B cell (primary cell): ENCODE measurements around the gene KCNJ5. TPM values are rescaled to one million over a fixed set of nuclear protein-coding genes. Genes with fewer than 3 reads are reported as not detected.

Source experiments
- ATAC-seq: fragments of 200-7000 bp; cut with Tn5 transposase; one replicate; pipeline ENCODE4 v1.10.0; 2021; ENCODE audit warnings: low read depth, mild to moderate bottlenecking, moderate number of reproducible peaks, moderate library complexity
- CTCF ChIA-PET: fragments of 350-600 bp; sonication (Branson Sonifier 250); formaldehyde crosslinking; loops from one replicate; lab custom pipeline; 2021; ENCODE audit warnings: antibody characterized with exemption, inconsistent platforms; lab: Charles Lee
- POLR2A ChIA-PET: fragments of 350-600 bp; sonication (Branson Sonifier 250); formaldehyde crosslinking; loops from one replicate; lab custom pipeline; 2021; ENCODE audit warnings: antibody characterized with exemption; lab: Charles Lee
- DNase-seq: peaks from one replicate; pipeline ENCODE4 v3.0.0; 2013
- H2AFZ ChIP-seq: 2 replicates; pipeline ENCODE4 v1.6.1; 2012; ENCODE audit warnings: mild to moderate bottlenecking, low read depth, low read length; ENCODE audit not compliant: insufficient read depth, poor library complexity, severe bottlenecking
- H3K27ac ChIP-seq, 2 donors: 1 replicate in 1 of 2; 2 replicates in 1 of 2; pipeline ENCODE4 v1.5.1; 2012 to 2013; ENCODE audit warnings: low read length in 2 of 2, mild to moderate bottlenecking in 2 of 2, moderate library complexity in 1 of 2
- H3K27me3 ChIP-seq, 4 experiments: fragments of 200-600 bp in 1 of 4; sonication (generic) in 1 of 4; replicated peaks in 1 of 4; 1 replicate in 2 of 4; 2 replicates in 2 of 4; pipeline versions ENCODE4 v1.6.1 to v1.7.0; 2013 to 2016; ENCODE audit warnings: low read length in 3 of 4, mild to moderate bottlenecking in 2 of 4, mixed read lengths in 1 of 4, moderate library complexity in 1 of 4; ENCODE audit not compliant: insufficient read depth in 4 of 4, control insufficient read depth in 3 of 4; ENCODE audit errors: control extremely low read depth in 1 of 4
- H3K36me3 ChIP-seq, 2 experiments: replicated peaks in 1 of 2; 1 replicate in 1 of 2; 2 replicates in 1 of 2; pipeline versions ENCODE4 v1.6.1 to v1.7.1; 2013; ENCODE audit warnings: low read length in 1 of 2; ENCODE audit not compliant: insufficient read depth in 2 of 2, control insufficient read depth in 1 of 2; ENCODE audit errors: control extremely low read depth in 1 of 2, extremely low read depth in 1 of 2
- H3K4me1 ChIP-seq, 2 donors: fragments of 200-600 bp in 1 of 2; sonication (generic) in 1 of 2; 1 replicate in 1 of 2; 2 replicates in 1 of 2; pipeline versions ENCODE4 v1.5.1 to v1.6.1; 2013 to 2017; ENCODE audit warnings: low read length in 2 of 2; ENCODE audit not compliant: control insufficient read depth in 2 of 2, insufficient read depth in 2 of 2
- H3K4me2 ChIP-seq: replicated peaks from 2 replicates; pipeline ENCODE3; 2012; ENCODE audit warnings: mild to moderate bottlenecking, low read depth, low read length; ENCODE audit not compliant: poor library complexity, severe bottlenecking
- H3K4me3 ChIP-seq, 5 experiments: fragments of 200-600 bp in 1 of 5; sonication (generic) in 1 of 5; 1 replicate in 3 of 5; 2 replicates in 2 of 5; pipeline versions ENCODE4 v1.5.1 to v1.7.0; 2011 to 2016; ENCODE audit warnings: low read length in 4 of 5, mild to moderate bottlenecking in 4 of 5, low read depth in 2 of 5, control low read depth in 1 of 5, moderate library complexity in 1 of 5; ENCODE audit not compliant: insufficient read depth in 1 of 5; ENCODE audit errors: control extremely low read depth in 1 of 5, extremely low read depth in 1 of 5
- H3K79me2 ChIP-seq: fragments of 200-600 bp; sonication (generic); one replicate; pipeline ENCODE4 v1.6.0; 2016; ENCODE audit warnings: low read length; ENCODE audit not compliant: control insufficient read depth, insufficient read depth
- H3K9ac ChIP-seq: fragments of 200-600 bp; sonication (generic); 2 replicates; pipeline ENCODE4 v1.6.1; 2017; ENCODE audit warnings: mild to moderate bottlenecking, low read length, moderate library complexity
- H3K9me3 ChIP-seq, 3 donors: one replicate each; pipeline versions ENCODE4 v1.6.1 to v1.7.1; 2013; ENCODE audit warnings: low read length in 2 of 3; ENCODE audit not compliant: control insufficient read depth in 2 of 3, insufficient read depth in 1 of 3; ENCODE audit errors: control extremely low read depth in 1 of 3
- H4K20me1 ChIP-seq: 2 replicates; pipeline ENCODE4 v1.6.0; 2012; ENCODE audit warnings: mild to moderate bottlenecking, low read length; ENCODE audit not compliant: insufficient read depth, control insufficient read depth, poor library complexity, severe bottlenecking
- H3K27ac Mint-ChIP-seq: one replicate; pipeline ENCODE4 v1.8.0; 2021; ENCODE audit warnings: mixed read lengths
- H3K27me3 Mint-ChIP-seq: one replicate; pipeline ENCODE4 v1.8.0; 2021; ENCODE audit warnings: mixed read lengths
- H3K4me1 Mint-ChIP-seq: one replicate; pipeline ENCODE4 v1.8.0; 2021; ENCODE audit warnings: mixed read lengths
- H3K4me3 Mint-ChIP-seq: one replicate; pipeline ENCODE4 v1.8.0; 2021; ENCODE audit warnings: mixed read lengths
- H3K9me3 Mint-ChIP-seq: one replicate; pipeline ENCODE4 v1.8.0; 2022; ENCODE audit warnings: mixed read lengths; ENCODE audit not compliant: insufficient read depth
- CTCF ChIP-seq: fragments of 200-600 bp; IDR thresholded peaks from one replicate; pipeline ENCODE4 v1.8.0; 2022; ENCODE audit warnings: antibody characterized with exemption, mild to moderate bottlenecking
- EZH2 ChIP-seq: IDR thresholded peaks from 2 replicates; pipeline ENCODE4 v1.6.1; 2012; ENCODE audit warnings: borderline replicate concordance, low read depth, mild to moderate bottlenecking, moderate library complexity, low read length; ENCODE audit not compliant: insufficient read depth, poor library complexity, severe bottlenecking
- WGBS: methylation state at CpG from one replicate; pipeline ENCODE4 v1.1.5; 2013; ENCODE audit warnings: missing lambda C conversion rate; ENCODE audit not compliant: insufficient coverage; 5-methylcytosine and 5-hydroxymethylcytosine counted together
- intact Hi-C: fragments of 100-400 bp; cut with micrococcal nuclease; formaldehyde crosslinking; loops from one replicate; pipeline ENCODE4 v1.10.0; 2022
- polyA plus RNA-seq: library from polyadenylated mRNA; depleted of rRNA; stranded (reverse); fragments of >200 nt; gene quantifications from 2 replicates; pipeline ENCODE4 v1.2.3, GENCODE V29; 2012
- total RNA-seq, 2 donors: library from RNA; stranded (reverse); fragments of 120-200 nt in 1 of 2; gene quantifications; 1 replicate in 1 of 2; 2 replicates in 1 of 2; pipeline versions ENCODE4 v1.2.3 to v1.2.4, GENCODE V29; 2013 to 2022

KCNJ5 gene
- total and polyA plus RNA-seq, 2 donors (not counting 1 experiment from before 2014, with no cell fraction given), result 0.01 TPM; not detected in 1

GRCh38 chr11:128906185-128907050 is 15.3 kb downstream of the KCNJ5 start:
- ATAC-seq, result no peak
- TF ChIP-seq EZH2 (no peak), CTCF (peak; percentile 9)
- peak overlapping the region; percentile 97 for H3K4me2 ChIP-seq
- H3K27ac Mint-ChIP-seq, result no peak overlapping the region
- H3K36me3 ChIP-seq, result no peaks in the 10 kb centered on the region
- H3K4me3 ChIP-seq, result peak overlapping the region in 2 of 5 experiments; percentile 65 to 81
- H3K4me1 ChIP-seq, result peaks cover 21 to 28% of the 10 kb centered on the region in 2 donors
- WGBS, result 68% methylated on average over 5 of the region's 8 CpGs
- H3K27ac ChIP-seq, result no peak overlapping the region
- no peak overlapping the region for H2AFZ ChIP-seq
- H3K9me3 ChIP-seq, result peaks cover 0 to 11% (median 3%) of the 10 kb centered on the region in 3 donors
- no peak for DNase-seq
- H4K20me1 ChIP-seq, result no peaks in the 10 kb centered on the region
- no peaks in the 10 kb centered on the region for H3K9me3 Mint-ChIP-seq
- intact Hi-C loops, result loop anchor here (1.0 kb wide), 1 partner anchor 22 kb away; no protein-coding TSS in a partner anchor
- H3K79me2 ChIP-seq, result no peaks in the 10 kb centered on the region
- H3K4me3 Mint-ChIP-seq, result peak overlapping the region; percentile 81
- POLR2A ChIA-PET, result interaction anchor here (0.6 to 0.9 kb wide), 3 partner anchors 13 to 25 kb away, joined by 3 to 5 read pairs (median 3); no protein-coding TSS in a partner anchor
- CTCF ChIA-PET, result interaction anchor here (0.5 to 9.4 kb wide), 16 partner anchors 8 to 749 kb away, joined by 3 to 89 read pairs (median 4); partner anchors contain the start of gene KCNJ5
- peaks cover 25% of the 10 kb centered on the region for H3K4me1 Mint-ChIP-seq
- peaks cover 0 to 88% (median 52%) of the 10 kb centered on the region in 4 experiments for H3K27me3 ChIP-seq
- peak overlapping the region; percentile 67 for H3K9ac ChIP-seq
- H3K27me3 Mint-ChIP-seq, result peaks cover 68% of the 10 kb centered on the region
